Fibroblast of lung (primary cell): ENCODE data around the gene ZC3H15.

Experiments used
- CTCF ChIP-seq, 2 donors: IDR thresholded peaks in 1 of 2; conservative IDR thresholded peaks in 1 of 2; 1 replicate in 1 of 2; 2 replicates in 1 of 2; pipeline ENCODE4 v1.5.1; 2011 to 2012; ENCODE audit warnings: low read length in 2 of 2, control low read depth in 1 of 2, inconsistent platforms in 1 of 2, low read depth in 1 of 2, mild to moderate bottlenecking in 1 of 2
- EZH2 ChIP-seq: IDR thresholded peaks from 2 replicates; pipeline ENCODE4 v1.5.1; 2012; ENCODE audit warnings: low read length, control low read depth, mild to moderate bottlenecking; ENCODE audit errors: missing control alignments

- no peak for TF ChIP-seq EZH2
- TF ChIP-seq CTCF (conservative IDR thresholded peaks at IDR 0.05 in 1 of 2, IDR thresholded peaks at IDR 0.05 in 1 of 2; ENCODE audit: low read depth in 1 of 2, low read length in 2 of 2) = no peak
Measured at GRCh38 chr2:186485576-186485870, 537 bp upstream of the ZC3H15 start.
